Activated CD4-positive, alpha-beta T cell treated with anti-CD3 and anti-CD28 coated beads, Interleukin-2, amount 50 U/mL, for 4 hours (primary cell): Measurements from ENCODE around the gene GLT1D1.

ENCODE experiments used
- DNase-seq, 2 experiments: peaks; one replicate each; pipeline ENCODE4 v3.0.0-alpha.2; 2020

Gene GLT1D1

GRCh38 chr12:128969480-128970055 lies 116.3 kb downstream of the GLT1D1 start:
- no peak for DNase-seq

GRCh38 chr12:128970110-128970509 lies 116.8 kb downstream of the GLT1D1 start:
- DNase-seq: no peak

- no peak for DNase-seq
Observed at GRCh38 chr12:128970941-128971340, 117.7 kb downstream of the GLT1D1 start.

GRCh38 chr12:128971802-128972201 lies 118.5 kb downstream of the GLT1D1 start:
- DNase-seq: no peak

GRCh38 chr12:128973883-128974681 lies 120.8 kb downstream of the GLT1D1 start:
- no peak for DNase-seq

- no peak for DNase-seq
Observed at GRCh38 chr12:128974881-128975280, 121.6 kb downstream of the GLT1D1 start.

GRCh38 chr12:128976120-128976738 lies 123.0 kb downstream of the GLT1D1 start:
- DNase-seq: no peak

- DNase-seq: no peak
Observed at GRCh38 chr12:128977441-128977840, 124.2 kb downstream of the GLT1D1 start.

GRCh38 chr12:128978067-128978466 lies 124.8 kb downstream of the GLT1D1 start:
- no peak for DNase-seq

- DNase-seq: no peak
Observed at GRCh38 chr12:128980623-128981022, 127.3 kb downstream of the GLT1D1 start.

- no peak for DNase-seq
Observed at GRCh38 chr12:128981971-128982533, 128.8 kb downstream of the GLT1D1 start.

GRCh38 chr12:128982933-128983332 lies 129.7 kb downstream of the GLT1D1 start:
- DNase-seq: no peak

- no peak for DNase-seq
Observed at GRCh38 chr12:128983371-128983770, 130.1 kb downstream of the GLT1D1 start.

- no peak for DNase-seq
Observed at GRCh38 chr12:128986957-128987356, 133.7 kb downstream of the GLT1D1 start.

GRCh38 chr12:128989287-128989686 lies 136.0 kb downstream of the GLT1D1 start:
- no peak for DNase-seq

- no peak for DNase-seq
Observed at GRCh38 chr12:128991716-128992115, 138.4 kb downstream of the GLT1D1 start.

- DNase-seq: no peak
Observed at GRCh38 chr12:128992116-128992515, 138.8 kb downstream of the GLT1D1 start.

- DNase-seq: no peak
Observed at GRCh38 chr12:128992550-128992949, 139.3 kb downstream of the GLT1D1 start.

GRCh38 chr12:128994856-128995255 lies 141.6 kb downstream of the GLT1D1 start:
- DNase-seq: no peak

- DNase-seq: no peak
Observed at GRCh38 chr12:128995619-128996018, 142.3 kb downstream of the GLT1D1 start.

GRCh38 chr12:129001826-129002225 lies 148.5 kb downstream of the GLT1D1 start:
- no peak for DNase-seq

- no peak for DNase-seq
Observed at GRCh38 chr12:129002427-129002826, 149.1 kb downstream of the GLT1D1 start.

- DNase-seq: no peak
Observed at GRCh38 chr12:129005416-129005815, 152.1 kb downstream of the GLT1D1 start.

- no peak for DNase-seq
Observed at GRCh38 chr12:129005829-129006228, 152.6 kb downstream of the GLT1D1 start.
